ENCODE measurements around the gene TFIP11. TPM values are rescaled to one million over a fixed set of nuclear protein-coding genes. Genes with fewer than 3 reads are reported as not detected.

TFIP11 gene
- total RNA-seq, 1 experiment from 2014 or later = 29.8 TPM

DNA sequence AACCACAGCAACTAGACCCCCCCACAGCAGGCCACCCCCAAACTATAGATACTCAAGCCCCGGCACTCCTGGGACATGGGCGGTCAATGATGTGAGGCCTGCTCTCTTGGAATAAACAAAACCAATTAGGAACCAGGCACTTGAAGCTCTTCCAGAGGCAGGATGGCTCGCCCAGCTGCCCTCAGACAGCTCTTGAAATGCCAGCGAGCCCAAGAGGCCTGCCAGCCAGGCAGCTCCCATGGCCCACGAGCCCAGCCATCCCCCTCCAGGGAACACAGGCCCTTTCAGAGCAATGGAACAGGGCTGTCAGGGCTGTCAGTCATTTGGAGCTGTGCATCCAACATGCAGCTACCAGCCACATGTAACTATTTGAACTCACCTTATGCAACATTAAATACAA lies 34.0 kb upstream of the TFIP11 start:
- CTCF ChIA-PET = no interaction called here
- BruUV-seq (replicated peaks) = no TSS peak
- Histone ChIP-seq H3K4me3 (ENCODE audit: low read depth in 2 of 2, low read length in 2 of 2) (no peak overlapping the region), H3K4me1 (ENCODE audit: control insufficient read depth, insufficient read depth, low read length) (no peaks in the 10 kb centered on the region), H3K9me3 (ENCODE audit: control insufficient read depth, insufficient read depth, low read depth, low read length) (no peaks in the 10 kb centered on the region), H3K36me3 (ENCODE audit: control insufficient read depth, insufficient read depth, low read length) (no peaks in the 10 kb centered on the region), H3K27me3 (ENCODE audit: control insufficient read depth, insufficient read depth, low read length) (no peaks in the 10 kb centered on the region), H3K27ac (ENCODE audit: low read length) (no peak overlapping the region)
- ATAC-seq (no peak), DNase-seq (ENCODE audit: low read depth, low spot score) (no peak)
- POLR2A ChIA-PET = no interaction called here
- in situ Hi-C loops (cut with HindIII; ENCODE audit: low pct_unique_long_range_greater_than_20kb, low sequenced_read_pairs) (no loop called here), intact Hi-C loops (cut with micrococcal nuclease; ENCODE audit: unreplicated experiment) (no loop called here)
- no peak for TF ChIP-seq POLR2AphosphoS5 (IDR thresholded peaks at IDR 0.05; ENCODE audit: low read depth, low read length)
- TF ChIP-seq, protein P1, sequence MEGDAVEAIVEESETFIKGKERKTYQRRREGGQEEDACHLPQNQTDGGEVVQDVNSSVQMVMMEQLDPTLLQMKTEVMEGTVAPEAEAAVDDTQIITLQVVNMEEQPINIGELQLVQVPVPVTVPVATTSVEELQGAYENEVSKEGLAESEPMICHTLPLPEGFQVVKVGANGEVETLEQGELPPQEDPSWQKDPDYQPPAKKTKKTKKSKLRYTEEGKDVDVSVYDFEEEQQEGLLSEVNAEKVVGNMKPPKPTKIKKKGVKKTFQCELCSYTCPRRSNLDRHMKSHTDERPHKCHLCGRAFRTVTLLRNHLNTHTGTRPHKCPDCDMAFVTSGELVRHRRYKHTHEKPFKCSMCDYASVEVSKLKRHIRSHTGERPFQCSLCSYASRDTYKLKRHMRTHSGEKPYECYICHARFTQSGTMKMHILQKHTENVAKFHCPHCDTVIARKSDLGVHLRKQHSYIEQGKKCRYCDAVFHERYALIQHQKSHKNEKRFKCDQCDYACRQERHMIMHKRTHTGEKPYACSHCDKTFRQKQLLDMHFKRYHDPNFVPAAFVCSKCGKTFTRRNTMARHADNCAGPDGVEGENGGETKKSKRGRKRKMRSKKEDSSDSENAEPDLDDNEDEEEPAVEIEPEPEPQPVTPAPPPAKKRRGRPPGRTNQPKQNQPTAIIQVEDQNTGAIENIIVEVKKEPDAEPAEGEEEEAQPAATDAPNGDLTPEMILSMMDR (IDR thresholded peaks at IDR 0.05) = no peak
- TF ChIP-seq TCF7L2 (IDR thresholded peaks at IDR 0.05; ENCODE audit: low read depth, low read length) = no peak
- TF ChIP-seq SIN3A (IDR thresholded peaks at IDR 0.05; ENCODE audit: borderline replicate concordance, insufficient read depth, low read depth, low read length) = no peak
- TF ChIP-seq, protein P2, sequence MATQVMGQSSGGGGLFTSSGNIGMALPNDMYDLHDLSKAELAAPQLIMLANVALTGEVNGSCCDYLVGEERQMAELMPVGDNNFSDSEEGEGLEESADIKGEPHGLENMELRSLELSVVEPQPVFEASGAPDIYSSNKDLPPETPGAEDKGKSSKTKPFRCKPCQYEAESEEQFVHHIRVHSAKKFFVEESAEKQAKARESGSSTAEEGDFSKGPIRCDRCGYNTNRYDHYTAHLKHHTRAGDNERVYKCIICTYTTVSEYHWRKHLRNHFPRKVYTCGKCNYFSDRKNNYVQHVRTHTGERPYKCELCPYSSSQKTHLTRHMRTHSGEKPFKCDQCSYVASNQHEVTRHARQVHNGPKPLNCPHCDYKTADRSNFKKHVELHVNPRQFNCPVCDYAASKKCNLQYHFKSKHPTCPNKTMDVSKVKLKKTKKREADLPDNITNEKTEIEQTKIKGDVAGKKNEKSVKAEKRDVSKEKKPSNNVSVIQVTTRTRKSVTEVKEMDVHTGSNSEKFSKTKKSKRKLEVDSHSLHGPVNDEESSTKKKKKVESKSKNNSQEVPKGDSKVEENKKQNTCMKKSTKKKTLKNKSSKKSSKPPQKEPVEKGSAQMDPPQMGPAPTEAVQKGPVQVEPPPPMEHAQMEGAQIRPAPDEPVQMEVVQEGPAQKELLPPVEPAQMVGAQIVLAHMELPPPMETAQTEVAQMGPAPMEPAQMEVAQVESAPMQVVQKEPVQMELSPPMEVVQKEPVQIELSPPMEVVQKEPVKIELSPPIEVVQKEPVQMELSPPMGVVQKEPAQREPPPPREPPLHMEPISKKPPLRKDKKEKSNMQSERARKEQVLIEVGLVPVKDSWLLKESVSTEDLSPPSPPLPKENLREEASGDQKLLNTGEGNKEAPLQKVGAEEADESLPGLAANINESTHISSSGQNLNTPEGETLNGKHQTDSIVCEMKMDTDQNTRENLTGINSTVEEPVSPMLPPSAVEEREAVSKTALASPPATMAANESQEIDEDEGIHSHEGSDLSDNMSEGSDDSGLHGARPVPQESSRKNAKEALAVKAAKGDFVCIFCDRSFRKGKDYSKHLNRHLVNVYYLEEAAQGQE (IDR thresholded peaks at IDR 0.05; ENCODE audit: insufficient read depth in 1 of 2, low read depth in 2 of 2, low read length in 1 of 2) = no peak

DNA sequence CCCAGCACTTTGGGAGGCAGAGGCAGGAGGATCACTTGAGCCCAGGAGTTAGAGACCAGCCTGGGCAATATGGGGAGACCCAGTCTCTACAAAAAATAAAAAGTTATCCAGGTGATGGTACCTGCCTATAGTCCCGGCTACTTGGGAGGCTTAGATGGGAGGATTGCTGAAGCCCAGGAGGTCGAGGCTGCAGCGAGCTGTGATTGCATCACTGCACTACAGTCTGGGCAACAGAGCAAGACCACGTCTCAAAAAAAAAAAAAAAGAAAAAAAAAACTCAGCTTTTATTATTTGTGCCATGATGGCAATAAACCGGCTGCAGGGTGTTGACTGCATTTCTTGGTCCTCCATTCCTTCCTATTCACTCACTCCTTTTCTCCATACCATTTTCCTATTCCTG lies 33.6 kb upstream of the TFIP11 start:
- no peak overlapping the region for H3K4me3 ChIP-seq (ENCODE audit: low read depth in 2 of 2, low read length in 2 of 2)
- DNase-seq (ENCODE audit: low read depth, low spot score) = no peak

More for the DNA sequence above, 33.6 kb upstream of the TFIP11 start:
- Histone ChIP-seq H3K27me3 (ENCODE audit: control insufficient read depth, insufficient read depth, low read length) (no peaks in the 10 kb centered on the region), H3K27ac (ENCODE audit: low read length) (no peak overlapping the region), H3K4me1 (ENCODE audit: control insufficient read depth, insufficient read depth, low read length) (no peaks in the 10 kb centered on the region), H3K9me3 (ENCODE audit: control insufficient read depth, insufficient read depth, low read depth, low read length) (no peaks in the 10 kb centered on the region), H3K36me3 (ENCODE audit: control insufficient read depth, insufficient read depth, low read length) (no peaks in the 10 kb centered on the region)
- ChIA-PET CTCF (no interaction called here), POLR2A (interaction anchor here (0.6 kb wide), 1 partner anchor 199 kb away, joined by 9 read pairs; no protein-coding TSS in a partner anchor)
- ATAC-seq = no peak
- intact Hi-C loops (cut with micrococcal nuclease; ENCODE audit: unreplicated experiment) (no loop called here), in situ Hi-C loops (cut with HindIII; ENCODE audit: low pct_unique_long_range_greater_than_20kb, low sequenced_read_pairs) (no loop called here)
- BruUV-seq (replicated peaks) = no TSS peak
- TF ChIP-seq TCF7L2 (IDR thresholded peaks at IDR 0.05; ENCODE audit: low read depth, low read length) = no peak
- no peak for TF ChIP-seq POLR2AphosphoS5 (IDR thresholded peaks at IDR 0.05; ENCODE audit: low read depth, low read length)
- TF ChIP-seq, protein P1 (IDR thresholded peaks at IDR 0.05) = no peak
- TF ChIP-seq SIN3A (IDR thresholded peaks at IDR 0.05; ENCODE audit: borderline replicate concordance, insufficient read depth, low read depth, low read length) = no peak
- TF ChIP-seq, protein P2 (IDR thresholded peaks at IDR 0.05; ENCODE audit: insufficient read depth in 1 of 2, low read depth in 2 of 2, low read length in 1 of 2) = no peak
